Panc1 (cell line): Measurements from ENCODE around the gene ROPN1L. TPM values are rescaled to one million over a fixed set of nuclear protein-coding genes. Genes with fewer than 3 reads are reported as not detected.

Experiments used
- ATAC-seq: fragments of 200-7000 bp; cut with Tn5 transposase; 2 replicates; pipeline ENCODE4 v1.9.1; 2020; ENCODE audit warnings: mild to moderate bottlenecking, moderate library complexity
- BruUV-seq: library from RNA; stranded (reverse); fragments of 400-500 nt; replicated peaks from 2 replicates; lab custom pipeline; 2021; lab: Mats Ljungman, UMichigan
- CTCF ChIA-PET: fragments of 300-600 bp; sonication (Branson Sonifier 250); formaldehyde crosslinking; loops from one replicate; lab custom pipeline; 2022; ENCODE audit warnings: antibody characterized with exemption; lab: Charles Lee
- POLR2A ChIA-PET: fragments of 300-600 bp; sonication (Branson Sonifier 250); formaldehyde crosslinking; loops from one replicate; lab custom pipeline; 2022; ENCODE audit warnings: antibody characterized with exemption; lab: Charles Lee
- DNase-seq: peaks from one replicate; pipeline ENCODE4 v3.0.0-alpha.2; 2010; ENCODE audit warnings: low read depth, low spot score
- H3K27ac ChIP-seq: 2 replicates; pipeline ENCODE4 v1.5.1; 2011; ENCODE audit warnings: mild to moderate bottlenecking, low read length, inconsistent platforms
- H3K27me3 ChIP-seq: fragments of 200-500 bp; sonication (Bioruptor generic); 2 replicates; pipeline ENCODE4 v1.6.0; 2014; ENCODE audit warnings: low read length, inconsistent platforms; ENCODE audit not compliant: control insufficient read depth, insufficient read depth
- H3K36me3 ChIP-seq: fragments of 200-500 bp; sonication (Bioruptor generic); 2 replicates; pipeline ENCODE4 v1.5.1; 2014; ENCODE audit warnings: inconsistent platforms, mild to moderate bottlenecking, low read length, moderate library complexity; ENCODE audit not compliant: control insufficient read depth, insufficient read depth
- H3K4me1 ChIP-seq: 2 replicates; pipeline ENCODE4 v1.5.1; 2011; ENCODE audit warnings: inconsistent platforms, mild to moderate bottlenecking, low read length, moderate library complexity; ENCODE audit not compliant: control insufficient read depth, insufficient read depth
- H3K4me3 ChIP-seq, 2 experiments: 2 replicates each; pipeline ENCODE4 v1.5.1; 2011 to 2012; ENCODE audit warnings: low read depth in 2 of 2, low read length in 2 of 2, mild to moderate bottlenecking in 2 of 2, inconsistent platforms in 1 of 2, moderate library complexity in 1 of 2
- H3K9me3 ChIP-seq: fragments of 200-500 bp; sonication (Bioruptor generic); 2 replicates; pipeline ENCODE4 v1.5.1; 2014; ENCODE audit warnings: low read depth, mild to moderate bottlenecking, inconsistent platforms, low read length, moderate library complexity; ENCODE audit not compliant: control insufficient read depth, insufficient read depth
- CTCF ChIP-seq: fragments of 450-650 bp; IDR thresholded peaks from 2 replicates; pipeline ENCODE4 v1.5.1; 2017; ENCODE audit warnings: mild to moderate bottlenecking
- POLR2AphosphoS5 ChIP-seq: IDR thresholded peaks from 2 replicates; pipeline ENCODE4 v1.6.1; 2012; ENCODE audit warnings: mild to moderate bottlenecking, low read depth, low read length, moderate library complexity
- REST ChIP-seq, 2 experiments: IDR thresholded peaks; 2 replicates each; pipeline ENCODE4 v1.6.1; 2011 to 2012; ENCODE audit warnings: low read depth in 2 of 2, control low read depth in 1 of 2, low read length in 1 of 2, mild to moderate bottlenecking in 1 of 2, moderate library complexity in 1 of 2; ENCODE audit not compliant: insufficient read depth in 1 of 2
- SIN3A ChIP-seq: IDR thresholded peaks from 2 replicates; pipeline ENCODE4 v1.6.1; 2012; ENCODE audit warnings: low read depth, mild to moderate bottlenecking, low read length, moderate library complexity, borderline replicate concordance; ENCODE audit not compliant: insufficient read depth
- TCF7L2 ChIP-seq: IDR thresholded peaks from 2 replicates; pipeline ENCODE4 v1.6.1; 2011; ENCODE audit warnings: mild to moderate bottlenecking, low read depth, low read length, inconsistent platforms
- in situ Hi-C: cut with HindIII; loops from 2 replicates; pipeline ENCODE4 v1.10.0; 2016; ENCODE audit warnings: low sequenced_read_pairs, low pct_unique_long_range_greater_than_20kb
- intact Hi-C: fragments of 100-400 bp; cut with micrococcal nuclease; formaldehyde crosslinking; loops from one replicate; pipeline ENCODE4 v1.10.0; 2022; ENCODE audit not compliant: unreplicated experiment
- total RNA-seq: library from RNA; stranded (reverse); gene quantifications from one replicate; pipeline ENCODE4 v1.2.1, GENCODE V29; 2021; ENCODE audit not compliant: unreplicated experiment

Gene ROPN1L
- total RNA-seq, 1 experiment from 2014 or later, result 3.0 TPM

GRCh38 chr5:10486511-10487344 is 45.0 kb downstream of the ROPN1L start:
- DNase-seq, result no peak
- ChIA-PET CTCF (no interaction called here), POLR2A (no interaction called here)
- in situ Hi-C loops, result no loop called here
- Histone ChIP-seq H3K4me3 (no peak overlapping the region), H3K9me3 (no peaks in the 10 kb centered on the region), H3K36me3 (no peaks in the 10 kb centered on the region), H3K27me3 (peaks cover 3% of the 10 kb centered on the region; the same call in 1 of the 2 replicates), H3K27ac (no peak overlapping the region), H3K4me1 (no peaks in the 10 kb centered on the region)
- intact Hi-C loops, result no loop called here
- ATAC-seq, result no peak; the same call in 1 of the 2 replicates
- TF ChIP-seq SIN3A, result no peak
- no peak for TF ChIP-seq REST (IDR thresholded peaks at IDR 0.05; ENCODE audit: insufficient read depth in 1 of 2, low read depth in 2 of 2, low read length in 1 of 2)
- no peak for TF ChIP-seq TCF7L2
- TF ChIP-seq POLR2AphosphoS5, result no peak
- TF ChIP-seq CTCF, result no peak
- no TSS peak for BruUV-seq

- H3K36me3 ChIP-seq, result no peaks in the 10 kb centered on the region
- TF ChIP-seq TCF7L2, result no peak
- no peak for TF ChIP-seq SIN3A
- no peak for TF ChIP-seq REST (IDR thresholded peaks at IDR 0.05; ENCODE audit: insufficient read depth in 1 of 2, low read depth in 2 of 2, low read length in 1 of 2)
- TF ChIP-seq POLR2AphosphoS5, result no peak
- no peak for TF ChIP-seq CTCF
- in situ Hi-C loops, result no loop called here
- ATAC-seq (no peak), DNase-seq (no peak)
- intact Hi-C loops, result no loop called here
- BruUV-seq, result no TSS peak
- H3K27me3 ChIP-seq, result peaks cover 3% of the 10 kb centered on the region; the same call in 1 of the 2 replicates
- POLR2A ChIA-PET, result no interaction called here
- CTCF ChIA-PET, result no interaction called here
- H3K9me3 ChIP-seq, result no peaks in the 10 kb centered on the region
- no peak overlapping the region for H3K4me3 ChIP-seq
- H3K4me1 ChIP-seq, result no peaks in the 10 kb centered on the region
- H3K27ac ChIP-seq, result no peak overlapping the region
These were observed 46.5 kb downstream of the ROPN1L start for GRCh38 chr5:10488144-10488543.
